Thoracic aorta (tissue), 2 donors: Measurements from ENCODE around the gene SPSB4. TPM values are rescaled to one million over a fixed set of nuclear protein-coding genes. Genes with fewer than 3 reads are reported as not detected.

Experiments used
- ATAC-seq: fragments of 150-250 bp; one replicate; pipeline ENCODE4 v1.8.0; 2017; ENCODE audit warnings: low read depth; ENCODE audit not compliant: insufficient number of reproducible peaks, low FRiP score
- DNase-seq: peaks from one replicate; pipeline ENCODE4 v3.0.0-alpha.2; 2020; ENCODE audit warnings: low spot score
- H3K27ac ChIP-seq, 2 donors: fragments of 200-600 bp; sonication (generic); 1 replicate in 1 of 2; 2 replicates in 1 of 2; pipeline ENCODE4 v1.5.1; 2016; ENCODE audit warnings: mild to moderate bottlenecking in 2 of 2, moderate library complexity in 2 of 2
- H3K27me3 ChIP-seq: fragments of 200-600 bp; sonication (generic); replicated peaks from 2 replicates; pipeline ENCODE4 v1.6.0; 2016; ENCODE audit warnings: mild to moderate bottlenecking; ENCODE audit not compliant: insufficient read depth
- H3K36me3 ChIP-seq: fragments of 200-600 bp; sonication (generic); one replicate; pipeline ENCODE4 v1.5.1; 2016
- H3K4me1 ChIP-seq, 2 donors: fragments of 200-600 bp; sonication (generic); 1 replicate in 1 of 2; 2 replicates in 1 of 2; pipeline versions ENCODE4 v1.5.1 to v1.6.0; 2016; ENCODE audit warnings: low read depth in 2 of 2, mild to moderate bottlenecking in 1 of 2; ENCODE audit not compliant: control insufficient read depth in 1 of 2
- H3K4me3 ChIP-seq: fragments of 200-600 bp; sonication (generic); 2 replicates; pipeline ENCODE4 v1.5.1; 2016; ENCODE audit warnings: mild to moderate bottlenecking
- H3K9me3 ChIP-seq: fragments of 200-600 bp; sonication (generic); 2 replicates; pipeline ENCODE4 v1.5.1; 2016
- total RNA-seq, 2 donors: library from RNA; depleted of rRNA; stranded (reverse); fragments of >200 nt; gene quantifications; one replicate each; pipeline versions ENCODE4 v1.1.0 to v1.2.3, GENCODE V29; 2016
- TF ChIP-seq, protein P1 (sequence below): fragments of 200-600 bp; sonication (generic); IDR thresholded peaks from one replicate; pipeline ENCODE4 v1.5.1; 2019; ENCODE audit warnings: antibody characterized with exemption

Gene SPSB4
- total RNA-seq, 2 donors from 2014 or later = 0.41 to 1.1 TPM

DNA sequence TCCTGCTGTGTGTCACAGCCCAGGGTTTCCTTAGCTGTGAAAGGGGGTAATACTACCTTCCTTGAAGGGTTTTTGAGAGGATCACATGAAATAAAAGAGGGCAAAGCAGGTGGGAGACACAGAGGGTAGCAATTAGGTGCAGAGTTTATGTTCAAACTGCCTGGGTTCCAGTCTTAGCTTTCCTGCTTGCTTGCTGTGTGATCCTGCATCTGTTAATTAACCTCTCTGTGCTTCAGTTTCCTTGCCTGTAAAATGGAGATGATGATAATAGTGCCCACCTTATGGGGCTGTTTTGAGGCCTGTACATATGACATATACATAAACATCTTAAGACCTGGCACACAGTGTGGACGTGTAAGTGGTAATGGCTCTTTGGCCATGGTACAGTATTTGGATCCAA lies 35.0 kb downstream of the SPSB4 start:
- no peak for DNase-seq
- TF ChIP-seq, protein P1, sequence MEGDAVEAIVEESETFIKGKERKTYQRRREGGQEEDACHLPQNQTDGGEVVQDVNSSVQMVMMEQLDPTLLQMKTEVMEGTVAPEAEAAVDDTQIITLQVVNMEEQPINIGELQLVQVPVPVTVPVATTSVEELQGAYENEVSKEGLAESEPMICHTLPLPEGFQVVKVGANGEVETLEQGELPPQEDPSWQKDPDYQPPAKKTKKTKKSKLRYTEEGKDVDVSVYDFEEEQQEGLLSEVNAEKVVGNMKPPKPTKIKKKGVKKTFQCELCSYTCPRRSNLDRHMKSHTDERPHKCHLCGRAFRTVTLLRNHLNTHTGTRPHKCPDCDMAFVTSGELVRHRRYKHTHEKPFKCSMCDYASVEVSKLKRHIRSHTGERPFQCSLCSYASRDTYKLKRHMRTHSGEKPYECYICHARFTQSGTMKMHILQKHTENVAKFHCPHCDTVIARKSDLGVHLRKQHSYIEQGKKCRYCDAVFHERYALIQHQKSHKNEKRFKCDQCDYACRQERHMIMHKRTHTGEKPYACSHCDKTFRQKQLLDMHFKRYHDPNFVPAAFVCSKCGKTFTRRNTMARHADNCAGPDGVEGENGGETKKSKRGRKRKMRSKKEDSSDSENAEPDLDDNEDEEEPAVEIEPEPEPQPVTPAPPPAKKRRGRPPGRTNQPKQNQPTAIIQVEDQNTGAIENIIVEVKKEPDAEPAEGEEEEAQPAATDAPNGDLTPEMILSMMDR = no peak
- ATAC-seq = no peak
- no peak overlapping the region for H3K27ac ChIP-seq
- H3K9me3 ChIP-seq = no peaks in the 10 kb centered on the region
- H3K36me3 ChIP-seq = no peaks in the 10 kb centered on the region
- peaks cover 4 to 47% of the 10 kb centered on the region in 2 donors for H3K4me1 ChIP-seq
- no peaks in the 10 kb centered on the region for H3K27me3 ChIP-seq
- H3K4me3 ChIP-seq = no peak overlapping the region

DNA sequence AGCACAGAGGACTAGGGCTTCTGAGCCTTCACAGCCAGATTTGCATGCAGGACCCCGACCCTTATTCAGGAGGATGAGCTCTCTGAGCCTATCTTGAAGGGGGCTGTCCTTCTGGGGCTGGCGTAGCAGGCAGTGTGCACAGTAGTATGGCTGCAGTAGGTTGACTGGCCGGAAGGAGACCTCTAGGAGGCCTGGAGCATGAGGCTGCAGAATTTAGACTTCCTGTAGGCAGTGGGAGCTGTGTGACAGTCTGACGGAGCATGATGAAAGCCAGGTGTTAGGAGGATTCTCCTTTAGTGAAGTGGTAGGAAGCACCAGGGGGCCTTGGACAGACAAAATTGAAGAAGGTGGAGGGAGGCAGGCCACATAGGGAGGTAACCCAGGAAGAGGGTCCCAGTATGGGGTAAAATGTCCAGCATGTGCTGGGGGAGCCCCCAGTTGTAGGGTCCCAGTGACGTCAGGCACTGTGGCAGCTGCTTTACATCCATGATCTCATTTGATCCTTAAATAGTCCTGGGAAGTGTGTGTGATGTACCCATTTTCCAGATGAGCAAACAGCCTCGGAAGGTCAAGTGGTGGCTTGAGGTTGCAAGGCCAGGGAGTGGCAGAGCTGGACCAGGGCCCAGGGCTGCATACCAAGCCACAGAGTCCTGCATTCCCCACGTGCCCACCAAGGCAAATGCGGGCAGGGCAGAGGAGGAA lies 36.1 kb downstream of the SPSB4 start:
- Histone ChIP-seq H3K4me1 (peaks cover 4 to 47% of the 10 kb centered on the region in 2 donors), H3K9me3 (no peaks in the 10 kb centered on the region), H3K36me3 (no peaks in the 10 kb centered on the region), H3K27me3 (no peaks in the 10 kb centered on the region), H3K4me3 (no peak overlapping the region), H3K27ac (no peak overlapping the region)
- TF ChIP-seq, protein P1 = no peak
- ATAC-seq = no peak
- no peak for DNase-seq

DNA sequence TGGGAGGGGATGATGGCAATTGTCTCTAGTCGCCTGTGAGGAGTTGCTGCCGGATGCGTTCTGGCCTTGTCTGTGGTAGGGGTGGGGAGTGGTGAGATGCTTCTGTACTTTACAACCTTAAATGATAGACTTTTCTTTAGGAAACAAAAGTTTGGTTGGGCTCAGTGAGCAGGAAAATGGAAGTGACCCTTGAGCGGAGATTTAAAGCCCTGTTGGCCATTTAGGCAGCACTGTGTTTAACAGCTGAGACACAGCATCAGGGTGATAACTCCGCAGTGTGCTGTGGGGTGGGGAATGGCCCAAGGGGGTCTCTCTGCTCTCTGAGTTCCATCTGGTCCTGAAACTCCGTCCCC lies 36.6 kb downstream of the SPSB4 start:
- H3K9me3 ChIP-seq = no peaks in the 10 kb centered on the region
- DNase-seq (no peak), ATAC-seq (no peak)
- no peak overlapping the region for H3K27ac ChIP-seq
- no peaks in the 10 kb centered on the region for H3K27me3 ChIP-seq
- H3K4me1 ChIP-seq = peaks cover 4 to 47% of the 10 kb centered on the region in 2 donors
- TF ChIP-seq, protein P1 = no peak
- H3K4me3 ChIP-seq = no peak overlapping the region
- no peaks in the 10 kb centered on the region for H3K36me3 ChIP-seq

DNA sequence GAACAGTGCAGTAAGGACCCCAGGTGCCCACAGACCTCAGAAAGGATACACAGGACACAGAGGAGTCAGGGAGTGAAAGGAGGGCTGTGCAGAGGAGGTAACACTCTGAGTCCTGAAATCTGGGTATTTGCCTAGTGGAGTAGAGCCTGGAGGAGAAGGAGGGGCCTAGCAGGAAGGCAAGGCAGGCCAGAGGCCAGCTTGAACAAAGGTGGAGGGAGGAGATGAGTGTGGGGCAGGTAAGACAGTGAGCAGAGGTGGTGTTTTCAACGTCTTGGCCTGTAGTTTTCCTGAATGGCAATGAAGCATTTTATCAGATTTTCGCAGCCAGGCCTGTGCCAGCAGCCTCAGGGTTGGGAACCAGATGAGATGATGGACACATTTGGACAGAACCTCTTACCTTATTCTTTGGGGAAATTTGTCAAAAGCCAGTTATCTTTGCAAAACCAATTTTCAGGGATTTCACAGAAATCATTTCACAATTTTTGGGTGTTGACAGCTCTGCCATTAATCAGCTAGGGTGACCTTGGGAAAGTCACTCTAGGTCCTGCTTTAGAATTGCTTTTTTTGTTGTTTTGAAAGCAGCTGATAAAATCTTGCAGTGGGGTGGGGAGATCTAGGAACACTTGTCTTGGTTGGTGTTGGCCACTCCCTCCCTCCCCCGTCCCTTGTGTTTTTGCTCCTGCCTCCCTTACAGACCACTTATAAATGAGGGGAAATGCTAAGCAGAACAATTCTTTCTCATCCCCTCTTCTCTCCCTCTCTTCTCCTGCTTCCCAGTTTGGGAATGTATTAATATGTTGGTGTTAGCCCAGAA lies 38.4 kb downstream of the SPSB4 start:
- DNase-seq (no peak), ATAC-seq (no peak)
- no peaks in the 10 kb centered on the region for H3K36me3 ChIP-seq
- no peak overlapping the region for H3K27ac ChIP-seq
- no peaks in the 10 kb centered on the region for H3K27me3 ChIP-seq
- no peak overlapping the region for H3K4me3 ChIP-seq
- TF ChIP-seq, protein P1 = no peak
- H3K4me1 ChIP-seq = peaks cover 12 to 49% of the 10 kb centered on the region in 2 donors
- no peaks in the 10 kb centered on the region for H3K9me3 ChIP-seq

DNA sequence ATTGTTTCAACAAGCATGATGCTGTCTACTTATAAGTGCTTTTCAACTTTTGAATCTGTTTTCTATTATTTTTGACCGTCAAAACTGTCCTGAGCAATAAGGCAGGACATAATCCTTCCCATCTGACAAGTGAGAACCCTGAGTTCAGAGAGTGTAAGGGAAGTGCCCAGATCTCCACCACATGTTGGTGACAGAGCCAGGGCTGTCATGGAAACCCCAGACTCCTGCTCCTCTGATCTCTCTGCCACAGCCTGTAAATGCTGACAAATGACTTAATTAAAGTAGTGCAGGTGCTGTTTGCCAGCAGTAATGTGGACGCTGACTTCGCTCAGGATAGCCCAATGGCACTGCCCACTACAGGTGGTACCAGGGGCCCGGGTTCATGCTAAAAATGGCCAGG lies 40.3 kb downstream of the SPSB4 start:
- TF ChIP-seq, protein P1 = no peak
- Histone ChIP-seq H3K9me3 (no peaks in the 10 kb centered on the region), H3K27me3 (no peaks in the 10 kb centered on the region), H3K4me1 (peaks cover 15 to 45% of the 10 kb centered on the region in 2 donors), H3K36me3 (no peaks in the 10 kb centered on the region), H3K4me3 (no peak overlapping the region), H3K27ac (no peak overlapping the region)
- ATAC-seq (no peak), DNase-seq (no peak)
